HL-60 (cell line): ENCODE measurements around the gene PTPRM.

Experiments
- GABPA ChIP-seq: IDR thresholded peaks from 2 replicates; pipeline ENCODE4 v1.6.1; 2012; ENCODE audit warnings: low read depth
- POLR2AphosphoS5 ChIP-seq: IDR thresholded peaks from 2 replicates; pipeline ENCODE4 v1.6.1; 2012; ENCODE audit warnings: low read depth
- REST ChIP-seq: IDR thresholded peaks from 2 replicates; pipeline ENCODE4 v1.6.1; 2012; ENCODE audit warnings: low read depth; ENCODE audit not compliant: insufficient replicate concordance
- TF ChIP-seq, protein P1 (sequence below): IDR thresholded peaks from one replicate; pipeline ENCODE4 v1.5.1; 2011; ENCODE audit warnings: low read length, control low read depth, inconsistent platforms; ENCODE audit not compliant: insufficient read depth

DNA sequence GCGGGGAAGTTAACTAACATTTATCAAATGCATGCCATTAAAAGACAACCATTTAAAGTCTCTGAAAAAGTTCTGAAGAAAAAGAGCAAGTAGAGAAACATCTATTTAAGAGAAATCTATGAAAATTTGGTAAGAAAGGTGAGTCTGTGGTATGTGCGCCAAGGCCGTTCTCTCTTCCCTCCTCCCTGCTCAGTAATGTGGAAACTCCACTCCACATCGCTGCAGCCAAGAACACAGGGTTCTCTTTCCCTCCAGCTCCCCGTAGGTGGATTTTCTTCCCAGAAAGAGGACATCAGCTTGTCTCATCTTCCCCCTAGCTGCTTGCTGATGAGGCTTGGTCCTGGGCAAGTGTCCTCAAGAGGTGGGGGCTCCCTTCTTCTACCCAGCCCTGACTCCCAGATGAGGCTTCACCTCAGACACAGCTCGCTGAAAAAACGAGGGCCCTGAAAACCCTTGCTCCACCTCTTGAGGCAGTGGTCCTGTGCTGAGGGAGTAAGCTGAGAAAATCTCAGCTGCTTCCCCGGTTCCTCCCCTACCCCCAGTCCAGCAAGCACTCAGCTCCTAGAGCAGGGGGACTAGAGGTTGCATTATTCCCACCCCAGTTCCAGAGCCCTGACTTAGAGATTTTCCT is 45.8 kb upstream of the PTPRM start:
- TF ChIP-seq GABPA, result no peak
- TF ChIP-seq, protein P1, sequence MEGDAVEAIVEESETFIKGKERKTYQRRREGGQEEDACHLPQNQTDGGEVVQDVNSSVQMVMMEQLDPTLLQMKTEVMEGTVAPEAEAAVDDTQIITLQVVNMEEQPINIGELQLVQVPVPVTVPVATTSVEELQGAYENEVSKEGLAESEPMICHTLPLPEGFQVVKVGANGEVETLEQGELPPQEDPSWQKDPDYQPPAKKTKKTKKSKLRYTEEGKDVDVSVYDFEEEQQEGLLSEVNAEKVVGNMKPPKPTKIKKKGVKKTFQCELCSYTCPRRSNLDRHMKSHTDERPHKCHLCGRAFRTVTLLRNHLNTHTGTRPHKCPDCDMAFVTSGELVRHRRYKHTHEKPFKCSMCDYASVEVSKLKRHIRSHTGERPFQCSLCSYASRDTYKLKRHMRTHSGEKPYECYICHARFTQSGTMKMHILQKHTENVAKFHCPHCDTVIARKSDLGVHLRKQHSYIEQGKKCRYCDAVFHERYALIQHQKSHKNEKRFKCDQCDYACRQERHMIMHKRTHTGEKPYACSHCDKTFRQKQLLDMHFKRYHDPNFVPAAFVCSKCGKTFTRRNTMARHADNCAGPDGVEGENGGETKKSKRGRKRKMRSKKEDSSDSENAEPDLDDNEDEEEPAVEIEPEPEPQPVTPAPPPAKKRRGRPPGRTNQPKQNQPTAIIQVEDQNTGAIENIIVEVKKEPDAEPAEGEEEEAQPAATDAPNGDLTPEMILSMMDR, result no peak
- no peak for TF ChIP-seq REST
- TF ChIP-seq POLR2AphosphoS5, result no peak
